H1 (cell line): Measurements from ENCODE around the gene KCNIP3. TPM values are rescaled to one million over a fixed set of nuclear protein-coding genes. Genes with fewer than 3 reads are reported as not detected.

Source experiments
- BCL11A ChIP-seq, 2 experiments: IDR thresholded peaks; one replicate each; pipeline ENCODE4 v1.6.1; 2011; ENCODE audit warnings: low read depth in 2 of 2, low read length in 2 of 2, mild to moderate bottlenecking in 2 of 2
- CBX8 ChIP-seq: fragments of 300-800, 300-1000 bp; sonication (generic); IDR thresholded peaks from 2 replicates; pipeline ENCODE4 v1.7.1; 2016; ENCODE audit warnings: low read depth, low read length, borderline replicate concordance
- SIN3A ChIP-seq, 2 experiments: IDR thresholded peaks in 1 of 2; conservative IDR thresholded peaks in 1 of 2; 2 replicates each; pipeline ENCODE4 v1.6.1; 2011 to 2012; ENCODE audit warnings: low read length in 2 of 2, improper control_type of control experiment in 1 of 2, low read depth in 1 of 2, mild to moderate bottlenecking in 1 of 2
- TCF12 ChIP-seq: IDR thresholded peaks from 2 replicates; pipeline ENCODE4 v1.6.1; 2011; ENCODE audit warnings: low read depth, mild to moderate bottlenecking, low read length
- polyA plus RNA-seq, 7 experiments: library from polyadenylated mRNA; depleted of rRNA in 3 of 7; stranded (reverse) in 5 of 7; unstranded in 2 of 7; fragments of >200 nt in 5 of 7; fragments of 200-250 nt in 2 of 7; gene quantifications; 1 replicate in 5 of 7; 2 replicates in 1 of 7; 4 replicates in 1 of 7; pipeline versions ENCODE4 v1.2.1 to v1.2.3, GENCODE V29; 2011 to 2013; ENCODE audit warnings: missing spikeins in 2 of 7, mixed read lengths in 2 of 7
- total RNA-seq: library from RNA; stranded (reverse); fragmentation: NEBNext Ultra II Directional; extraction: Animal tissue kit (Norgen Biotek cat#: 25700); gene quantifications from 2 replicates; pipeline ENCODE4 v1.2.1, GENCODE V29; 2021
- TF ChIP-seq, protein P1 (sequence below): fragments of 300-600 bp; sonication (generic); IDR thresholded peaks from 2 replicates; pipeline ENCODE4 v1.7.1; 2012; ENCODE audit warnings: low read length, moderate library complexity, mild to moderate bottlenecking, inconsistent platforms; ENCODE audit not compliant: insufficient replicate concordance
- TF ChIP-seq, protein P2 (sequence below): IDR thresholded peaks from 2 replicates; pipeline ENCODE4 v1.6.1; 2011; ENCODE audit warnings: low read length, improper control_type of control experiment
- TF ChIP-seq, protein P3 (sequence below): IDR thresholded peaks from 2 replicates; pipeline ENCODE4 v1.6.1; 2012; ENCODE audit warnings: low read length, inconsistent platforms

Gene KCNIP3
- total and polyA plus RNA-seq, 2 of the 8 experiments (the other 6 are each of a cell fraction or from before 2014, with no cell fraction given) = 0.33 to 1.9 TPM

DNA sequence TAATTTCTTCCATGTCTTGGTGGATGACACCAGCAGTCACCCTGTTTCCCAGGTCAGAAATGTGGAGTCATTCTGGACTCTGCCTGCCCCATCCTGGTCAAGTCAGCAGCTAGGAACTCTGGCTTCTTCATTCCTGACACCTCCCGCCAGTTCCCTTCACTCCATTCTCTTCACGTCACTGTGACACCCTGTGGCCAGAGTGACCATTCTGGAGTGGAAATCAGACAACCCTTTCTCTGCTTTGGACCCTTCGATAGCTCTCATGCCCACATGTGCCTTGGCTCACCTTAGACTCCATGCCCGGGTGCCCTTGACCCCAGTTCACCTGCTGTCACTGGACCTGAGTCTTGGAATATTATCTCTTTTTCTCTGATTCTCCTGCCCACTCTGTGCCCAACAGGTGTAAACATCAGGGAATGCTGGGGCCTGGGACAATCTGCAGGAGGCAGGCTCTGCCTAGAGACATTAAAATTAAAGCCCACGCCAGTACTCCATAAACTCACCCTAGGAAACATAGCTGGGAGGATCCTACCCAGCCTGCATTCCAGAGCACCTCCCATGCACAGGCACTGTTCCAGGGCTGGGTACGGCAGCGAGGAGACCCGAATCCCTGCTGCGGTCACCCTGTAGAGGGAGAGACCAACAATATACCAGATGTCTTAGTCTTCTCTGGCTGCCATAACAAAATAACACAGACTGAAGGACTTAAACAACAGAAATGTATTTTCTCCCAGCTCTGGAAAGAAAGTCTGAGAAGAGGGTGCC is 64.3 kb downstream of the KCNIP3 start (continued):
- TF ChIP-seq, protein P1, sequence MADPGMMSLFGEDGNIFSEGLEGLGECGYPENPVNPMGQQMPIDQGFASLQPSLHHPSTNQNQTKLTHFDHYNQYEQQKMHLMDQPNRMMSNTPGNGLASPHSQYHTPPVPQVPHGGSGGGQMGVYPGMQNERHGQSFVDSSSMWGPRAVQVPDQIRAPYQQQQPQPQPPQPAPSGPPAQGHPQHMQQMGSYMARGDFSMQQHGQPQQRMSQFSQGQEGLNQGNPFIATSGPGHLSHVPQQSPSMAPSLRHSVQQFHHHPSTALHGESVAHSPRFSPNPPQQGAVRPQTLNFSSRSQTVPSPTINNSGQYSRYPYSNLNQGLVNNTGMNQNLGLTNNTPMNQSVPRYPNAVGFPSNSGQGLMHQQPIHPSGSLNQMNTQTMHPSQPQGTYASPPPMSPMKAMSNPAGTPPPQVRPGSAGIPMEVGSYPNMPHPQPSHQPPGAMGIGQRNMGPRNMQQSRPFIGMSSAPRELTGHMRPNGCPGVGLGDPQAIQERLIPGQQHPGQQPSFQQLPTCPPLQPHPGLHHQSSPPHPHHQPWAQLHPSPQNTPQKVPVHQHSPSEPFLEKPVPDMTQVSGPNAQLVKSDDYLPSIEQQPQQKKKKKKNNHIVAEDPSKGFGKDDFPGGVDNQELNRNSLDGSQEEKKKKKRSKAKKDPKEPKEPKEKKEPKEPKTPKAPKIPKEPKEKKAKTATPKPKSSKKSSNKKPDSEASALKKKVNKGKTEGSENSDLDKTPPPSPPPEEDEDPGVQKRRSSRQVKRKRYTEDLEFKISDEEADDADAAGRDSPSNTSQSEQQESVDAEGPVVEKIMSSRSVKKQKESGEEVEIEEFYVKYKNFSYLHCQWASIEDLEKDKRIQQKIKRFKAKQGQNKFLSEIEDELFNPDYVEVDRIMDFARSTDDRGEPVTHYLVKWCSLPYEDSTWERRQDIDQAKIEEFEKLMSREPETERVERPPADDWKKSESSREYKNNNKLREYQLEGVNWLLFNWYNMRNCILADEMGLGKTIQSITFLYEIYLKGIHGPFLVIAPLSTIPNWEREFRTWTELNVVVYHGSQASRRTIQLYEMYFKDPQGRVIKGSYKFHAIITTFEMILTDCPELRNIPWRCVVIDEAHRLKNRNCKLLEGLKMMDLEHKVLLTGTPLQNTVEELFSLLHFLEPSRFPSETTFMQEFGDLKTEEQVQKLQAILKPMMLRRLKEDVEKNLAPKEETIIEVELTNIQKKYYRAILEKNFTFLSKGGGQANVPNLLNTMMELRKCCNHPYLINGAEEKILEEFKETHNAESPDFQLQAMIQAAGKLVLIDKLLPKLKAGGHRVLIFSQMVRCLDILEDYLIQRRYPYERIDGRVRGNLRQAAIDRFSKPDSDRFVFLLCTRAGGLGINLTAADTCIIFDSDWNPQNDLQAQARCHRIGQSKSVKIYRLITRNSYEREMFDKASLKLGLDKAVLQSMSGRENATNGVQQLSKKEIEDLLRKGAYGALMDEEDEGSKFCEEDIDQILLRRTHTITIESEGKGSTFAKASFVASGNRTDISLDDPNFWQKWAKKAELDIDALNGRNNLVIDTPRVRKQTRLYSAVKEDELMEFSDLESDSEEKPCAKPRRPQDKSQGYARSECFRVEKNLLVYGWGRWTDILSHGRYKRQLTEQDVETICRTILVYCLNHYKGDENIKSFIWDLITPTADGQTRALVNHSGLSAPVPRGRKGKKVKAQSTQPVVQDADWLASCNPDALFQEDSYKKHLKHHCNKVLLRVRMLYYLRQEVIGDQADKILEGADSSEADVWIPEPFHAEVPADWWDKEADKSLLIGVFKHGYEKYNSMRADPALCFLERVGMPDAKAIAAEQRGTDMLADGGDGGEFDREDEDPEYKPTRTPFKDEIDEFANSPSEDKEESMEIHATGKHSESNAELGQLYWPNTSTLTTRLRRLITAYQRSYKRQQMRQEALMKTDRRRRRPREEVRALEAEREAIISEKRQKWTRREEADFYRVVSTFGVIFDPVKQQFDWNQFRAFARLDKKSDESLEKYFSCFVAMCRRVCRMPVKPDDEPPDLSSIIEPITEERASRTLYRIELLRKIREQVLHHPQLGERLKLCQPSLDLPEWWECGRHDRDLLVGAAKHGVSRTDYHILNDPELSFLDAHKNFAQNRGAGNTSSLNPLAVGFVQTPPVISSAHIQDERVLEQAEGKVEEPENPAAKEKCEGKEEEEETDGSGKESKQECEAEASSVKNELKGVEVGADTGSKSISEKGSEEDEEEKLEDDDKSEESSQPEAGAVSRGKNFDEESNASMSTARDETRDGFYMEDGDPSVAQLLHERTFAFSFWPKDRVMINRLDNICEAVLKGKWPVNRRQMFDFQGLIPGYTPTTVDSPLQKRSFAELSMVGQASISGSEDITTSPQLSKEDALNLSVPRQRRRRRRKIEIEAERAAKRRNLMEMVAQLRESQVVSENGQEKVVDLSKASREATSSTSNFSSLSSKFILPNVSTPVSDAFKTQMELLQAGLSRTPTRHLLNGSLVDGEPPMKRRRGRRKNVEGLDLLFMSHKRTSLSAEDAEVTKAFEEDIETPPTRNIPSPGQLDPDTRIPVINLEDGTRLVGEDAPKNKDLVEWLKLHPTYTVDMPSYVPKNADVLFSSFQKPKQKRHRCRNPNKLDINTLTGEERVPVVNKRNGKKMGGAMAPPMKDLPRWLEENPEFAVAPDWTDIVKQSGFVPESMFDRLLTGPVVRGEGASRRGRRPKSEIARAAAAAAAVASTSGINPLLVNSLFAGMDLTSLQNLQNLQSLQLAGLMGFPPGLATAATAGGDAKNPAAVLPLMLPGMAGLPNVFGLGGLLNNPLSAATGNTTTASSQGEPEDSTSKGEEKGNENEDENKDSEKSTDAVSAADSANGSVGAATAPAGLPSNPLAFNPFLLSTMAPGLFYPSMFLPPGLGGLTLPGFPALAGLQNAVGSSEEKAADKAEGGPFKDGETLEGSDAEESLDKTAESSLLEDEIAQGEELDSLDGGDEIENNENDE = no peak
- TF ChIP-seq, protein P2, sequence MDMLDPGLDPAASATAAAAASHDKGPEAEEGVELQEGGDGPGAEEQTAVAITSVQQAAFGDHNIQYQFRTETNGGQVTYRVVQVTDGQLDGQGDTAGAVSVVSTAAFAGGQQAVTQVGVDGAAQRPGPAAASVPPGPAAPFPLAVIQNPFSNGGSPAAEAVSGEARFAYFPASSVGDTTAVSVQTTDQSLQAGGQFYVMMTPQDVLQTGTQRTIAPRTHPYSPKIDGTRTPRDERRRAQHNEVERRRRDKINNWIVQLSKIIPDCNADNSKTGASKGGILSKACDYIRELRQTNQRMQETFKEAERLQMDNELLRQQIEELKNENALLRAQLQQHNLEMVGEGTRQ = no peak
- no peak for TF ChIP-seq CBX8
- TF ChIP-seq SIN3A (conservative IDR thresholded peaks at IDR 0.05 in 1 of 2, IDR thresholded peaks at IDR 0.05 in 1 of 2; ENCODE audit: low read depth in 1 of 2, low read length in 2 of 2) = no peak
- TF ChIP-seq TCF12 = no peak
- TF ChIP-seq, protein P3, sequence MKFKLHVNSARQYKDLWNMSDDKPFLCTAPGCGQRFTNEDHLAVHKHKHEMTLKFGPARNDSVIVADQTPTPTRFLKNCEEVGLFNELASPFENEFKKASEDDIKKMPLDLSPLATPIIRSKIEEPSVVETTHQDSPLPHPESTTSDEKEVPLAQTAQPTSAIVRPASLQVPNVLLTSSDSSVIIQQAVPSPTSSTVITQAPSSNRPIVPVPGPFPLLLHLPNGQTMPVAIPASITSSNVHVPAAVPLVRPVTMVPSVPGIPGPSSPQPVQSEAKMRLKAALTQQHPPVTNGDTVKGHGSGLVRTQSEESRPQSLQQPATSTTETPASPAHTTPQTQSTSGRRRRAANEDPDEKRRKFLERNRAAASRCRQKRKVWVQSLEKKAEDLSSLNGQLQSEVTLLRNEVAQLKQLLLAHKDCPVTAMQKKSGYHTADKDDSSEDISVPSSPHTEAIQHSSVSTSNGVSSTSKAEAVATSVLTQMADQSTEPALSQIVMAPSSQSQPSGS = no peak
- TF ChIP-seq BCL11A (IDR thresholded peaks at IDR 0.05; ENCODE audit: low read depth in 2 of 2, low read length in 2 of 2) = no peak
